HFF-Myc (cell line): ENCODE results near the gene PNMA8B.

Source experiments
- DNase-seq: peaks from one replicate; pipeline ENCODE4 v3.0.0-alpha.2; 2011; ENCODE audit warnings: low read depth; ENCODE audit errors: extremely low read depth
- H3K4me3 ChIP-seq: replicated peaks from 2 replicates; pipeline ENCODE4 v1.5.1; 2011; ENCODE audit warnings: low read depth, mild to moderate bottlenecking, control low read depth, low read length
- TF ChIP-seq, protein P1 (sequence below): IDR thresholded peaks from 2 replicates; pipeline ENCODE4 v1.5.1; 2012; ENCODE audit warnings: mild to moderate bottlenecking, low read depth, low read length, control low read depth; ENCODE audit errors: missing control alignments

The PNMA8B gene, protein sequence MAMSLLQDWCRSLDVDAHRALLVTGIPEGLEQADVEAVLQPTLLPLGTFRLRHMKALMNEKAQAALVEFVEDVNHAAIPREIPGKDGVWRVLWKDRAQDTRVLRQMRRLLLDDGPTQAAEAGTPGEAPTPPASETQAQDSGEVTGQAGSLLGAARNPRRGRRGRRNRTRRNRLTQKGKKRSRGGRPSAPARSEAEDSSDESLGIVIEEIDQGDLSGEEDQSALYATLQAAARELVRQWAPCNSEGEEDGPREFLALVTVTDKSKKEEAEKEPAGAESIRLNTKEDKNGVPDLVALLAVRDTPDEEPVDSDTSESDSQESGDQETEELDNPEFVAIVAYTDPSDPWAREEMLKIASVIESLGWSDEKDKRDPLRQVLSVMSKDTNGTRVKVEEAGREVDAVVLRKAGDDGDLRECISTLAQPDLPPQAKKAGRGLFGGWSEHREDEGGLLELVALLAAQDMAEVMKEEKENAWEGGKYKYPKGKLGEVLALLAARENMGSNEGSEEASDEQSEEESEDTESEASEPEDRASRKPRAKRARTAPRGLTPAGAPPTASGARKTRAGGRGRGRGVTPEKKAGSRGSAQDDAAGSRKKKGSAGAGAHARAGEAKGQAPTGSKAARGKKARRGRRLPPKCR

DNA sequence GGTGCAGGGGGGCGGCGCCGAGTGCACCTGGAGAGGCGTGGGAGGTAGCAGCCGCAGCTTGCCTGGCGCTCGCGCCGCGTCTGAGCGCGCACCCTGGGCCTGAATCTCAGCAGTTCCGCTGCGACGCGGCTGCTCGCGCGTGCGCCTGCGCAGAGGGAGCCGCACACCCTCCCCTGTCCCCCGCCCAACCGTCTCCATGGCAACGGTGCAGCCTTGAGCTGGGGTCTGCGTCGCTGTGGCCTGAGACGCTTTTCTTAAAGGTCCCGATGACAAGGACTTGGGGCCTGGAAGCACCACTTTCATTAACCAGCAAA lies at the start of gene PNMA8B:
PNMA8B (minus strand) TSS at position 82 of the 314 bp plus-strand sequence. CDS start 402 bp downstream, outside the sequence.
- DNase-seq = no peak
- peak within 1 kb of the TSS; percentile 38 for H3K4me3 ChIP-seq

DNA sequence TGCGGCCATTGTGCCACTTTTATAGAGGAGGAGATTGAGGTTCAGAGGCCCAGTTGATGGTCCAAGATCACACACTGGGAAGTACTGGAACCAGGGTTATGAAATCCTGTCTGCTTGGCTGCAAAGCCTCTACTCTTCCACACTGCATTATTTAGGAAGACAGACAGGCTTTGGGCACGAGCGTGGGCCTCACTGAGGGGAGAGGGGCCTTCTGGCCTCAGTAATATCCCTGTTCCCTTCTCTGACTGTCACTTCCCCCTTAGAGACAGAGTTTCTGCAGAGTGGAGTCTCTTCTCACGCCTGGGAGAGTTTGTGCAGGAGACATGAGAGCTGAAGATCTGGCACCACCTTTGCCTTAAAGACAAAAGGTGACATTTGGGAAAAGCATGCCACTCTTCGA lies 49.0 kb upstream of the PNMA8B start:
- TF ChIP-seq, protein P1, sequence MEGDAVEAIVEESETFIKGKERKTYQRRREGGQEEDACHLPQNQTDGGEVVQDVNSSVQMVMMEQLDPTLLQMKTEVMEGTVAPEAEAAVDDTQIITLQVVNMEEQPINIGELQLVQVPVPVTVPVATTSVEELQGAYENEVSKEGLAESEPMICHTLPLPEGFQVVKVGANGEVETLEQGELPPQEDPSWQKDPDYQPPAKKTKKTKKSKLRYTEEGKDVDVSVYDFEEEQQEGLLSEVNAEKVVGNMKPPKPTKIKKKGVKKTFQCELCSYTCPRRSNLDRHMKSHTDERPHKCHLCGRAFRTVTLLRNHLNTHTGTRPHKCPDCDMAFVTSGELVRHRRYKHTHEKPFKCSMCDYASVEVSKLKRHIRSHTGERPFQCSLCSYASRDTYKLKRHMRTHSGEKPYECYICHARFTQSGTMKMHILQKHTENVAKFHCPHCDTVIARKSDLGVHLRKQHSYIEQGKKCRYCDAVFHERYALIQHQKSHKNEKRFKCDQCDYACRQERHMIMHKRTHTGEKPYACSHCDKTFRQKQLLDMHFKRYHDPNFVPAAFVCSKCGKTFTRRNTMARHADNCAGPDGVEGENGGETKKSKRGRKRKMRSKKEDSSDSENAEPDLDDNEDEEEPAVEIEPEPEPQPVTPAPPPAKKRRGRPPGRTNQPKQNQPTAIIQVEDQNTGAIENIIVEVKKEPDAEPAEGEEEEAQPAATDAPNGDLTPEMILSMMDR = no peak
- no peak overlapping the region for H3K4me3 ChIP-seq
- DNase-seq = no peak

More for the DNA sequence above, at the start of gene PNMA8B:
- TF ChIP-seq, protein P1 = no peak

DNA sequence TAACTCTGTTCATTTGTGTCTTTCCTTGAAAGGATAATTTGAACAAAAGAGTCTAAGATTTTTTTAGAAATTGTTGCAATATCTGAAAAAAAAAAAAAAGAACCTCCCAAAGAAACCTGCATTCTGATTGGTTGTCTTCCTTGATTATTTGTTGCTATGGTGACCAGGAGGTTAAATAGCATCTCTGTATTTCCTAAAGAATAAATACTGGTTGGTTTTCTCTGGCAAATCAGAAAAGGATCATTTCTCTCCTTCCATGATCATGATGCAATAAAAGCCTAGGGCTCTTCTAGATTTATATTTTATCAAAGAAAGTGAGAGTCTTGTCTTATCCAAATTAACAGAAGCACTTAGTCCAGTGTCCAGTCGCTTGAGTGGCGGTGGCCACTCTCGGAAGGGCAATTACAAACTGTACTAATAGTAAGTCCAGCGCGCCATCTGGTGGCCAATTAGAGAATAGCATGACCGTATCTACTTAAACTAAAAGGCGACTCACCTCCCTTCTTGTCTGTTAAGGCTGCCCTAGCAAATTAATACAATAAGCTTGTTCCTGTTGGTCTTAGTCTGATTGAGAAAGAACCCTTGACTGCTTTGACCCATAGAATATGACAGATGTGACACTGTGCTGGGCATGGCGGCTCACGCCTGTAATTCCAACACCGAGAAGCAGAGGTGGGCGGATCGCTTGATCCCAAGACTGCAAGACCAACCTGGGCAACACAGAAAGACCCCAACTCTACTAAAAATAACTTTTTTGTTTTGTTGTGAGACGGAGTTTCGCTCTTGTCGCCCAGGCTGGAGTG lies 47.0 kb upstream of the PNMA8B start:
- H3K4me3 ChIP-seq = no peak overlapping the region
- TF ChIP-seq, protein P1 = peak; percentile 79
- DNase-seq = peak; percentile 72

DNA sequence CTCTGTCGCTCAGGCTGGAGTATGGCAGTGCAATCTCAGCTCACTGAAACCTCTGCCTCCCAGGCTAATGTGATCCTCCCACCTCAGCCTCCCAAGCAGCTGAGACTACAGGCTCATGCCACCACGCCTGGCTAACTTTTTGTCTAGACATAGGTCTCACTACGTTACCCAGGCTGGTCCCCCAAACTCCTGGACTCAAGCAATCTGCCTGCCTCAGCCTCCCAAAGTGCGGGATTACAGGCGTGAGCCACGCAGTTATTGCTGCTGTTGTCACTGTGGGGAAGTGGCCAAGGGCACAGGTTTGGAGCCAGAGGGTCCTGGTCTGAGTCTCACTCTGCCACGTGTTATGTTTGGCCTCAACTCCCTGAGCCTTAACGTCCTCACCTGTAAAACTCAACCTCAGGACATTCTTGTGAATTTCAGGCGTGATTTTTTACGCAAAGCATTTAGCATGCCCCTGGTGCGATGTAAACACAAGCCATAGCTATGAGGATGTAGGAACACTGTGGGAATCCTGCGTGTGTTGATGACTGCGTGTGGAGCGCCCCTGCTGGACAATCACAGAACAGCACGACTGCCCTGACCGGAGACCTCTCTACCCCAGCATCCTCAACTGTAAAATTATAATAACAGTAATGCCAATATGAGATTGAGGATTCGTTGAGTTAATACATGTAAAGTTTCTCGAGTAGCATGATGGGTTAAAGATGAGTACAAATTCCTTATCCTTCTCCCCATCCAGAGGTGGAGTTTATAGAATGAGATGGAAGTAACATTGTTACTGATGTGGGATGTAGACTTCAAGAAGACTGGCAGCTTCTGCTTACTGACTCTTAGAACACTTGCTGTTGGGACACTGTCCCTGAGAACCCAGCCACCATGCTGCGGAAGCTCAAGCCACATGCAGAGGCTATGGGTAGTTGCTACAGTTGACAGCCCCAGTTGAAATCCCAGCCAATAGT lies 41.8 kb upstream of the PNMA8B start:
- no peak for DNase-seq
- H3K4me3 ChIP-seq = no peak overlapping the region
- TF ChIP-seq, protein P1 = peak; percentile 95

DNA sequence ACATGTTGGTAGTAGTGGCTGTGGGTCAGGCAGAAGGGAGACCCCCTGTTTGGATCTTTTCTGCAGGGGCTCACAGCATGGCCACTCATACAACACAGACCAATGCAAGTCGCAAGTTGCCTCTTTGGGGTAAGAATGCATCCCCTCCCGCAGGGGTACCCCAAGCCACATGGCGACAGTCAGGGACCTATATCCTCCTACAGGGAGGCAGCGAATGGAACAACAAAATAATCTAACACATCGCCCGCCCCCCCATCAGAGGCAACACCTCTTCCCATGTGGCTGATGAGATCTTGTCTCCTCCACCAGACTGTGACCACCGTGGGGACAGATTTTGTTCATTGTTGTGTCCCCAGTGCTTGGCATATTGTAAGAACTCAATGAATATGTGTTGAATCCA lies 40.7 kb upstream of the PNMA8B start:
- TF ChIP-seq, protein P1 = no peak
- no peak for DNase-seq
- no peak overlapping the region for H3K4me3 ChIP-seq

DNA sequence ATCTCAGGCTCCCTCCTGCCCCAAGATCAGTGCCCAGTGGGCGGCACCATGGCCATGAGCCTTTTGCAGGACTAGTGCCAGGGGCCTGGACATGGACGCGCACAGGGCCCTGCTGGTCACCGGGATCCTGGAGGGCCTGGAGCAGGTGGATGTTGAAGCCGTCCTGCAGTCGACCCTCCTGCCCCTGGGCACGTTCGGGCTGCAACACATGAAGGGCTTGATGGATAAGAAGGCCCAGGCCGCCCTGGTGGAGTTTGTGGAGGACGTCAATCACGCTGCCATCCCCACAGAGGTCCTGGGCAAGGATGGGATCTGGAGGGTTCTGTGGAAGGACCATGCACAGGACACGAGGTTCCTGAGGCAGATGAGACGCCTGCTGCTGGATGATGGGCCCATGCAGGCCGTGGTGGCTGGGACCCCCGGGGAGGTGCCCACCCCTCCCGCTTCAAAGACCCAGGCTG lies 38.0 kb upstream of the PNMA8B start:
- DNase-seq = no peak
- TF ChIP-seq, protein P1 = no peak
- H3K4me3 ChIP-seq = no peak overlapping the region
